GM18873 (cell line): ENCODE data around the gene LHFPL2.
A peak's percentile ranks its signal among the peaks of the same experiment; 100 is the strongest.
"Not testable (repeated sequence)": the region's sequence is repeated elsewhere in the genome, so short reads cannot be mapped to it uniquely, and the experiment has no call there.

ENCODE experiments used
- ATAC-seq: cut with Tn5 transposase; IDR thresholded peaks from one replicate; pipeline ENCODE4 v1.9.1; 2021; ENCODE audit warnings: mild to moderate bottlenecking, moderate library complexity, moderate number of reproducible peaks; ENCODE audit not compliant: unreplicated experiment, low FRiP score

LHFPL2 gene

GRCh38 chr5:78490709-78491485 is 157.7 kb downstream of the LHFPL2 start:
- no peak for ATAC-seq

GRCh38 chr5:78487846-78488245 is 160.7 kb downstream of the LHFPL2 start:
- ATAC-seq: no peak

- no peak for ATAC-seq
These were observed 162.4 kb downstream of the LHFPL2 start for GRCh38 chr5:78486218-78486617.

GRCh38 chr5:78483809-78484521 is 164.6 kb downstream of the LHFPL2 start:
- ATAC-seq: peak; percentile 75

- no peak for ATAC-seq
These were observed 165.6 kb downstream of the LHFPL2 start for GRCh38 chr5:78482948-78483347.

GRCh38 chr5:78476795-78477194 is 171.8 kb downstream of the LHFPL2 start:
- no peak for ATAC-seq

GRCh38 chr5:78475370-78475769 is 173.2 kb downstream of the LHFPL2 start:
- ATAC-seq: no peak

GRCh38 chr5:78473751-78474150 is 174.8 kb downstream of the LHFPL2 start:
- no peak for ATAC-seq

GRCh38 chr5:78472469-78473106 is 176.0 kb downstream of the LHFPL2 start:
- ATAC-seq: no peak

GRCh38 chr5:78471896-78472295 is 176.7 kb downstream of the LHFPL2 start:
- no peak for ATAC-seq

GRCh38 chr5:78467752-78468357 is 180.7 kb downstream of the LHFPL2 start:
- no peak for ATAC-seq

GRCh38 chr5:78467140-78467539 is 181.4 kb downstream of the LHFPL2 start:
- no peak for ATAC-seq

GRCh38 chr5:78458843-78459242 is 189.7 kb downstream of the LHFPL2 start:
- ATAC-seq: no peak

GRCh38 chr5:78457507-78457906 is 191.1 kb downstream of the LHFPL2 start:
- ATAC-seq: not testable (repeated sequence)

GRCh38 chr5:78449103-78449502 is 199.5 kb downstream of the LHFPL2 start:
- ATAC-seq: no peak

GRCh38 chr5:78447775-78448424 is 200.7 kb downstream of the LHFPL2 start:
- ATAC-seq: no peak
